ENCODE results near the gene SPTLC1.

DNA sequence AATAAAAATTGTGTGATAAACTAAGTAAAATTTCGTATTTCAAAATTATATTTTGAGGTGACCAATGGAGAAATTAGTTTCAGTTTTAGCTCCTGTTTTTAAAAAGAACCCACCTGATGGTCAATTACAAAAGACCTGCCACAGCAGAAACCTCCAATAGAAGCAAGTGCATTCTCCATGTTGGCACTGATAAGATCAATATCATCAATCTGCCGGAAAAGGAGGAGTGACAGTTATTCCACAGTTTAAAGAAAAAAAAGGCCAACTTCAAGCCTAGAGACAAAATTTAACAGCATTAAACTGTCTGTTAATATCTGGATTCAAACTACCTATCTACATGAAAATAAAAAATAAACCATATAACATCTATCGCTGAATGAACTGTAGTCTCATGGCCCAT lies 67.7 kb downstream of the SPTLC1 start:
- TF ChIP-seq XRCC5 (optimal IDR thresholded peaks at IDR 0.05; ENCODE audit: low read length) (no peak), SNRNP70 (IDR thresholded peaks at IDR 0.05; ENCODE audit: low read depth, low read length) (no peak), PHF8 (CRISPR knock-in tag; IDR thresholded peaks at IDR 0.05) (no peak), RFX3 (CRISPR knock-in tag; IDR thresholded peaks at IDR 0.05) (no peak), TP53 (CRISPR knock-in tag; conservative IDR thresholded peaks at IDR 0.05) (no peak), YY1 (IDR thresholded peaks at IDR 0.05; ENCODE audit: insufficient read depth, insufficient replicate concordance, low read depth, low read length) (no peak), ZSCAN20 (CRISPR knock-in tag; IDR thresholded peaks at IDR 0.05; ENCODE audit: borderline replicate concordance) (no peak), ZNF274 (CRISPR knock-in tag; IDR thresholded peaks at IDR 0.05) (no peak), ZNF891 (CRISPR knock-in tag; IDR thresholded peaks at IDR 0.05) (no peak)
- TF ChIP-seq, protein P1, sequence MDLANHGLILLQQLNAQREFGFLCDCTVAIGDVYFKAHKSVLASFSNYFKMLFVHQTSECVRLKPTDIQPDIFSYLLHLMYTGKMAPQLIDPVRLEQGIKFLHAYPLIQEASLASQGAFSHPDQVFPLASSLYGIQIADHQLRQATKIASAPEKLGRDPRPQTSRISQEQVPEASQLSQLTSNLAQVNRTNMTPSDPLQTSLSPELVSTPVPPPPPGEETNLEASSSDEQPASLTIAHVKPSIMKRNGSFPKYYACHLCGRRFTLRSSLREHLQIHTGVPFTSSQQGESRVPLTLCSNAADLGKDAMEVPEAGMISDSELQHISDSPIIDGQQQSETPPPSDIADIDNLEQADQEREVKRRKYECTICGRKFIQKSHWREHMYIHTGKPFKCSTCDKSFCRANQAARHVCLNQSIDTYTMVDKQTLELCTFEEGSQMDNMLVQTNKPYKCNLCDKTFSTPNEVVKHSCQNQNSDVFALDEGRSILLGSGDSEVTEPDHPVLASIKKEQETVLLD (CRISPR knock-in tag; IDR thresholded peaks at IDR 0.05; ENCODE audit: low read depth) = no peak
- TF ChIP-seq, protein P2, sequence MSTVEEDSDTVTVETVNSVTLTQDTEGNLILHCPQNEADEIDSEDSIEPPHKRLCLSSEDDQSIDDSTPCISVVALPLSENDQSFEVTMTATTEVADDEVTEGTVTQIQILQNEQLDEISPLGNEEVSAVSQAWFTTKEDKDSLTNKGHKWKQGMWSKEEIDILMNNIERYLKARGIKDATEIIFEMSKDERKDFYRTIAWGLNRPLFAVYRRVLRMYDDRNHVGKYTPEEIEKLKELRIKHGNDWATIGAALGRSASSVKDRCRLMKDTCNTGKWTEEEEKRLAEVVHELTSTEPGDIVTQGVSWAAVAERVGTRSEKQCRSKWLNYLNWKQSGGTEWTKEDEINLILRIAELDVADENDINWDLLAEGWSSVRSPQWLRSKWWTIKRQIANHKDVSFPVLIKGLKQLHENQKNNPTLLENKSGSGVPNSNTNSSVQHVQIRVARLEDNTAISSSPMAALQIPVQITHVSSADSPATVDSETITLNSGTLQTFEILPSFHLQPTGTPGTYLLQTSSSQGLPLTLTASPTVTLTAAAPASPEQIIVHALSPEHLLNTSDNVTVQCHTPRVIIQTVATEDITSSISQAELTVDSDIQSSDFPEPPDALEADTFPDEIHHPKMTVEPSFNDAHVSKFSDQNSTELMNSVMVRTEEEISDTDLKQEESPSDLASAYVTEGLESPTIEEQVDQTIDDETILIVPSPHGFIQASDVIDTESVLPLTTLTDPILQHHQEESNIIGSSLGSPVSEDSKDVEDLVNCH (CRISPR knock-in tag; IDR thresholded peaks at IDR 0.05) = no peak
- TF ChIP-seq, protein P3, sequence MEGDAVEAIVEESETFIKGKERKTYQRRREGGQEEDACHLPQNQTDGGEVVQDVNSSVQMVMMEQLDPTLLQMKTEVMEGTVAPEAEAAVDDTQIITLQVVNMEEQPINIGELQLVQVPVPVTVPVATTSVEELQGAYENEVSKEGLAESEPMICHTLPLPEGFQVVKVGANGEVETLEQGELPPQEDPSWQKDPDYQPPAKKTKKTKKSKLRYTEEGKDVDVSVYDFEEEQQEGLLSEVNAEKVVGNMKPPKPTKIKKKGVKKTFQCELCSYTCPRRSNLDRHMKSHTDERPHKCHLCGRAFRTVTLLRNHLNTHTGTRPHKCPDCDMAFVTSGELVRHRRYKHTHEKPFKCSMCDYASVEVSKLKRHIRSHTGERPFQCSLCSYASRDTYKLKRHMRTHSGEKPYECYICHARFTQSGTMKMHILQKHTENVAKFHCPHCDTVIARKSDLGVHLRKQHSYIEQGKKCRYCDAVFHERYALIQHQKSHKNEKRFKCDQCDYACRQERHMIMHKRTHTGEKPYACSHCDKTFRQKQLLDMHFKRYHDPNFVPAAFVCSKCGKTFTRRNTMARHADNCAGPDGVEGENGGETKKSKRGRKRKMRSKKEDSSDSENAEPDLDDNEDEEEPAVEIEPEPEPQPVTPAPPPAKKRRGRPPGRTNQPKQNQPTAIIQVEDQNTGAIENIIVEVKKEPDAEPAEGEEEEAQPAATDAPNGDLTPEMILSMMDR (CRISPR knock-in tag; IDR thresholded peaks at IDR 0.05) = no peak
